ENCODE measurements around the gene SH3BGRL.
"Not testable (repeated sequence)": the region's sequence is repeated elsewhere in the genome, so short reads cannot be mapped to it uniquely, and the experiment has no call there.

The SH3BGRL gene

GRCh38 chrX:81291996-81292395 lies 90.1 kb downstream of the SH3BGRL start:
- H3K27ac ChIP-seq (ENCODE audit: low read depth, low read length), result no peak overlapping the region
- H3K9ac ChIP-seq (ENCODE audit: low read depth in 1 of 2, low read length in 2 of 2), result no peak overlapping the region
- no peak overlapping the region for H3K4me3 ChIP-seq (ENCODE audit: low read depth in 1 of 2, low read length in 2 of 2)
- no peaks in the 10 kb centered on the region for H3K36me3 ChIP-seq (ENCODE audit: control insufficient read depth in 1 of 2, insufficient read depth in 2 of 2, low read length in 2 of 2)
- H3K9me3 ChIP-seq (ENCODE audit: control insufficient read depth in 1 of 2, low read length in 2 of 2), result peaks cover 4 to 8% of the 10 kb centered on the region in 2 donors
- no peaks in the 10 kb centered on the region for H3K27me3 ChIP-seq (ENCODE audit: control insufficient read depth in 1 of 2, insufficient read depth in 2 of 2, low read length in 2 of 2)
- H3K4me1 ChIP-seq (ENCODE audit: control insufficient read depth in 1 of 2, insufficient read depth in 2 of 2, low read length in 2 of 2), result no peaks in the 10 kb centered on the region

GRCh38 chrX:81294101-81294500 lies 92.2 kb downstream of the SH3BGRL start:
- Histone ChIP-seq H3K4me1 (ENCODE audit: control insufficient read depth in 1 of 2, insufficient read depth in 2 of 2, low read length in 2 of 2) (no peaks in the 10 kb centered on the region), H3K4me3 (ENCODE audit: low read depth in 1 of 2, low read length in 2 of 2) (no peak overlapping the region), H3K9ac (ENCODE audit: low read depth in 1 of 2, low read length in 2 of 2) (no peak overlapping the region), H3K9me3 (ENCODE audit: control insufficient read depth in 1 of 2, low read length in 2 of 2) (peaks cover 4 to 8% of the 10 kb centered on the region in 2 donors), H3K27ac (ENCODE audit: low read depth, low read length) (no peak overlapping the region), H3K27me3 (ENCODE audit: control insufficient read depth in 1 of 2, insufficient read depth in 2 of 2, low read length in 2 of 2) (no peaks in the 10 kb centered on the region), H3K36me3 (ENCODE audit: control insufficient read depth in 1 of 2, insufficient read depth in 2 of 2, low read length in 2 of 2) (no peaks in the 10 kb centered on the region)

GRCh38 chrX:81301877-81302276 lies 100.0 kb downstream of the SH3BGRL start:
- no peaks in the 10 kb centered on the region for H3K36me3 ChIP-seq (ENCODE audit: control insufficient read depth in 1 of 2, insufficient read depth in 2 of 2, low read length in 2 of 2)
- H3K4me3 ChIP-seq (ENCODE audit: low read depth in 1 of 2, low read length in 2 of 2), result no peak overlapping the region
- no peak overlapping the region for H3K27ac ChIP-seq (ENCODE audit: low read depth, low read length)
- no peaks in the 10 kb centered on the region for H3K9me3 ChIP-seq (ENCODE audit: control insufficient read depth in 1 of 2, low read length in 2 of 2)
- H3K27me3 ChIP-seq (ENCODE audit: control insufficient read depth in 1 of 2, insufficient read depth in 2 of 2, low read length in 2 of 2), result no peaks in the 10 kb centered on the region
- H3K9ac ChIP-seq (ENCODE audit: low read depth in 1 of 2, low read length in 2 of 2), result no peak overlapping the region
- H3K4me1 ChIP-seq (ENCODE audit: control insufficient read depth in 1 of 2, insufficient read depth in 2 of 2, low read length in 2 of 2), result no peaks in the 10 kb centered on the region

- Histone ChIP-seq H3K27me3 (ENCODE audit: control insufficient read depth in 1 of 2, insufficient read depth in 2 of 2, low read length in 2 of 2) (no peaks in the 10 kb centered on the region), H3K4me1 (ENCODE audit: control insufficient read depth in 1 of 2, insufficient read depth in 2 of 2, low read length in 2 of 2) (no peaks in the 10 kb centered on the region), H3K36me3 (ENCODE audit: control insufficient read depth in 1 of 2, insufficient read depth in 2 of 2, low read length in 2 of 2) (no peaks in the 10 kb centered on the region), H3K9me3 (ENCODE audit: control insufficient read depth in 1 of 2, low read length in 2 of 2) (no peaks in the 10 kb centered on the region), H3K9ac (ENCODE audit: low read depth in 1 of 2, low read length in 2 of 2) (no peak overlapping the region), H3K4me3 (ENCODE audit: low read depth in 1 of 2, low read length in 2 of 2) (no peak overlapping the region), H3K27ac (ENCODE audit: low read depth, low read length) (no peak overlapping the region)
These were observed 102.7 kb downstream of the SH3BGRL start for GRCh38 chrX:81304563-81304962.

GRCh38 chrX:81305240-81305639 lies 103.3 kb downstream of the SH3BGRL start:
- no peak overlapping the region for H3K27ac ChIP-seq (ENCODE audit: low read depth, low read length)
- H3K4me3 ChIP-seq (ENCODE audit: low read depth in 1 of 2, low read length in 2 of 2), result no peak overlapping the region
- no peaks in the 10 kb centered on the region for H3K36me3 ChIP-seq (ENCODE audit: control insufficient read depth in 1 of 2, insufficient read depth in 2 of 2, low read length in 2 of 2)
- H3K9me3 ChIP-seq (ENCODE audit: control insufficient read depth in 1 of 2, low read length in 2 of 2), result no peaks in the 10 kb centered on the region
- H3K27me3 ChIP-seq (ENCODE audit: control insufficient read depth in 1 of 2, insufficient read depth in 2 of 2, low read length in 2 of 2), result no peaks in the 10 kb centered on the region
- no peaks in the 10 kb centered on the region for H3K4me1 ChIP-seq (ENCODE audit: control insufficient read depth in 1 of 2, insufficient read depth in 2 of 2, low read length in 2 of 2)
- H3K9ac ChIP-seq (ENCODE audit: low read depth in 1 of 2, low read length in 2 of 2), result no peak overlapping the region

- Histone ChIP-seq H3K9ac (ENCODE audit: low read depth in 1 of 2, low read length in 2 of 2) (no peak overlapping the region), H3K4me3 (ENCODE audit: low read depth in 1 of 2, low read length in 2 of 2) (no peak overlapping the region), H3K4me1 (ENCODE audit: control insufficient read depth in 1 of 2, insufficient read depth in 2 of 2, low read length in 2 of 2) (no peaks in the 10 kb centered on the region), H3K27me3 (ENCODE audit: control insufficient read depth in 1 of 2, insufficient read depth in 2 of 2, low read length in 2 of 2) (no peaks in the 10 kb centered on the region), H3K9me3 (ENCODE audit: control insufficient read depth in 1 of 2, low read length in 2 of 2) (no peaks in the 10 kb centered on the region), H3K27ac (ENCODE audit: low read depth, low read length) (no peak overlapping the region), H3K36me3 (ENCODE audit: control insufficient read depth in 1 of 2, insufficient read depth in 2 of 2, low read length in 2 of 2) (no peaks in the 10 kb centered on the region)
These were observed 106.4 kb downstream of the SH3BGRL start for GRCh38 chrX:81308086-81308829.

- H3K9ac ChIP-seq (ENCODE audit: low read depth in 1 of 2, low read length in 2 of 2), result no peak overlapping the region
- no peak overlapping the region for H3K27ac ChIP-seq (ENCODE audit: low read depth, low read length)
- no peaks in the 10 kb centered on the region for H3K27me3 ChIP-seq (ENCODE audit: control insufficient read depth in 1 of 2, insufficient read depth in 2 of 2, low read length in 2 of 2)
- no peak overlapping the region for H3K4me3 ChIP-seq (ENCODE audit: low read depth in 1 of 2, low read length in 2 of 2)
- no peaks in the 10 kb centered on the region for H3K36me3 ChIP-seq (ENCODE audit: control insufficient read depth in 1 of 2, insufficient read depth in 2 of 2, low read length in 2 of 2)
- no peaks in the 10 kb centered on the region for H3K4me1 ChIP-seq (ENCODE audit: control insufficient read depth in 1 of 2, insufficient read depth in 2 of 2, low read length in 2 of 2)
- no peaks in the 10 kb centered on the region for H3K9me3 ChIP-seq (ENCODE audit: control insufficient read depth in 1 of 2, low read length in 2 of 2)
These were observed 114.3 kb downstream of the SH3BGRL start for GRCh38 chrX:81316163-81316562.

GRCh38 chrX:81331653-81332052 lies 129.8 kb downstream of the SH3BGRL start:
- not testable (repeated sequence) for H3K27ac ChIP-seq (ENCODE audit: low read depth, low read length); H3K9ac ChIP-seq (ENCODE audit: low read depth in 1 of 2, low read length in 2 of 2); H3K27me3 ChIP-seq (ENCODE audit: control insufficient read depth in 1 of 2, insufficient read depth in 2 of 2, low read length in 2 of 2); H3K9me3 ChIP-seq (ENCODE audit: control insufficient read depth in 1 of 2, low read length in 2 of 2); H3K4me3 ChIP-seq (ENCODE audit: low read depth in 1 of 2, low read length in 2 of 2); H3K4me1 ChIP-seq (ENCODE audit: control insufficient read depth in 1 of 2, insufficient read depth in 2 of 2, low read length in 2 of 2); H3K36me3 ChIP-seq (ENCODE audit: control insufficient read depth in 1 of 2, insufficient read depth in 2 of 2, low read length in 2 of 2)

- Histone ChIP-seq H3K9ac (ENCODE audit: low read depth in 1 of 2, low read length in 2 of 2) (no peak overlapping the region), H3K36me3 (ENCODE audit: control insufficient read depth in 1 of 2, insufficient read depth in 2 of 2, low read length in 2 of 2) (no peaks in the 10 kb centered on the region), H3K4me3 (ENCODE audit: low read depth in 1 of 2, low read length in 2 of 2) (no peak overlapping the region), H3K27ac (ENCODE audit: low read depth, low read length) (no peak overlapping the region), H3K4me1 (ENCODE audit: control insufficient read depth in 1 of 2, insufficient read depth in 2 of 2, low read length in 2 of 2) (no peaks in the 10 kb centered on the region), H3K9me3 (ENCODE audit: control insufficient read depth in 1 of 2, low read length in 2 of 2) (no peaks in the 10 kb centered on the region), H3K27me3 (ENCODE audit: control insufficient read depth in 1 of 2, insufficient read depth in 2 of 2, low read length in 2 of 2) (no peaks in the 10 kb centered on the region)
These were observed 134.7 kb downstream of the SH3BGRL start for GRCh38 chrX:81336455-81337152.

GRCh38 chrX:81337805-81338204 lies 135.9 kb downstream of the SH3BGRL start:
- Histone ChIP-seq H3K4me3 (ENCODE audit: low read depth in 1 of 2, low read length in 2 of 2) (no peak overlapping the region), H3K4me1 (ENCODE audit: control insufficient read depth in 1 of 2, insufficient read depth in 2 of 2, low read length in 2 of 2) (no peaks in the 10 kb centered on the region), H3K9ac (ENCODE audit: low read depth in 1 of 2, low read length in 2 of 2) (no peak overlapping the region), H3K27me3 (ENCODE audit: control insufficient read depth in 1 of 2, insufficient read depth in 2 of 2, low read length in 2 of 2) (no peaks in the 10 kb centered on the region), H3K27ac (ENCODE audit: low read depth, low read length) (no peak overlapping the region), H3K9me3 (ENCODE audit: control insufficient read depth in 1 of 2, low read length in 2 of 2) (no peaks in the 10 kb centered on the region), H3K36me3 (ENCODE audit: control insufficient read depth in 1 of 2, insufficient read depth in 2 of 2, low read length in 2 of 2) (no peaks in the 10 kb centered on the region)

Measured in duodenal mucosa (tissue), 2 donors.